Endodermal cell (in vitro differentiated cells): ENCODE results near the gene KRTCAP2. TPM values are rescaled to one million over a fixed set of nuclear protein-coding genes. Genes with fewer than 3 reads are reported as not detected.

Source experiments
- DNase-seq: peaks from one replicate; pipeline ENCODE4 v3.0.0-alpha.2; 2017
- H3K27ac ChIP-seq: 2 replicates; pipeline ENCODE4 v1.5.1; 2013; ENCODE audit warnings: mild to moderate bottlenecking, low read depth, low read length, moderate library complexity
- H3K27me3 ChIP-seq: 2 replicates; pipeline ENCODE4 v1.6.1; 2013; ENCODE audit warnings: mild to moderate bottlenecking, low read length, moderate library complexity; ENCODE audit not compliant: insufficient read depth, control insufficient read depth, poor library complexity, severe bottlenecking
- H3K36me3 ChIP-seq: 2 replicates; pipeline ENCODE4 v1.7.0; 2013; ENCODE audit warnings: mild to moderate bottlenecking, low read length, moderate library complexity; ENCODE audit not compliant: control insufficient read depth, insufficient read depth
- H3K4me1 ChIP-seq: one replicate; pipeline ENCODE4 v1.7.0; 2013; ENCODE audit warnings: low read length; ENCODE audit not compliant: control insufficient read depth, insufficient read depth
- H3K4me3 ChIP-seq: 2 replicates; pipeline ENCODE4 v1.5.1; 2013; ENCODE audit warnings: mild to moderate bottlenecking, low read length, moderate library complexity
- H3K9ac ChIP-seq: 2 replicates; pipeline ENCODE4 v1.6.1; 2013; ENCODE audit warnings: mild to moderate bottlenecking, low read length, moderate library complexity; ENCODE audit not compliant: poor library complexity, severe bottlenecking; ENCODE audit errors: extremely low read depth
- H3K9me3 ChIP-seq: 2 replicates; pipeline ENCODE4 v1.6.1; 2013; ENCODE audit warnings: mild to moderate bottlenecking, low read length, moderate library complexity; ENCODE audit not compliant: control insufficient read depth
- H3K27ac Mint-ChIP-seq: 2 replicates; pipeline ENCODE4 v1.8.0; 2020; ENCODE audit warnings: mixed read lengths
- H3K27me3 Mint-ChIP-seq: 2 replicates; pipeline ENCODE4 v1.8.0; 2021; ENCODE audit warnings: mild to moderate bottlenecking, mixed read lengths; ENCODE audit not compliant: insufficient read depth
- H3K36me3 Mint-ChIP-seq: 2 replicates; pipeline ENCODE4 v1.8.0; 2020; ENCODE audit warnings: low read depth, mixed read lengths
- H3K4me1 Mint-ChIP-seq: 2 replicates; pipeline ENCODE4 v1.8.0; 2020; ENCODE audit warnings: mixed read lengths
- H3K4me3 Mint-ChIP-seq: 2 replicates; pipeline ENCODE4 v1.8.0; 2020; ENCODE audit warnings: mild to moderate bottlenecking, moderate library complexity, mixed read lengths
- H3K9me3 Mint-ChIP-seq: 2 replicates; pipeline ENCODE4 v1.8.0; 2020; ENCODE audit warnings: mild to moderate bottlenecking, mixed read lengths
- WGBS, 2 experiments: methylation state at CpG; one replicate each; pipeline versions ENCODE4 v1.1.5 to v1.1.7; 2013; ENCODE audit warnings: missing lambda C conversion rate in 2 of 2, mixed read lengths in 1 of 2; ENCODE audit not compliant: insufficient coverage in 1 of 2, insufficient read length in 1 of 2; 5-methylcytosine and 5-hydroxymethylcytosine counted together
- total RNA-seq, 2 donors: library from RNA; stranded (reverse); fragmentation: NEBNext Ultra II Directional in 1 of 2; extraction: Animal tissue kit (Norgen Biotek cat#: 25700) in 1 of 2; gene quantifications; 2 replicates in 1 of 2; 3 replicates in 1 of 2; pipeline ENCODE4 v1.2.1, GENCODE V29; 2021
- TF ChIP-seq, protein P1 (sequence below): fragments of 200-600 bp; sonication (generic); conservative IDR thresholded peaks from 2 replicates; pipeline ENCODE4 v1.5.0; 2021; ENCODE audit warnings: antibody characterized with exemption, mild to moderate bottlenecking

The KRTCAP2 gene
- total RNA-seq, 2 donors from 2014 or later: 143 to 152 TPM

DNA sequence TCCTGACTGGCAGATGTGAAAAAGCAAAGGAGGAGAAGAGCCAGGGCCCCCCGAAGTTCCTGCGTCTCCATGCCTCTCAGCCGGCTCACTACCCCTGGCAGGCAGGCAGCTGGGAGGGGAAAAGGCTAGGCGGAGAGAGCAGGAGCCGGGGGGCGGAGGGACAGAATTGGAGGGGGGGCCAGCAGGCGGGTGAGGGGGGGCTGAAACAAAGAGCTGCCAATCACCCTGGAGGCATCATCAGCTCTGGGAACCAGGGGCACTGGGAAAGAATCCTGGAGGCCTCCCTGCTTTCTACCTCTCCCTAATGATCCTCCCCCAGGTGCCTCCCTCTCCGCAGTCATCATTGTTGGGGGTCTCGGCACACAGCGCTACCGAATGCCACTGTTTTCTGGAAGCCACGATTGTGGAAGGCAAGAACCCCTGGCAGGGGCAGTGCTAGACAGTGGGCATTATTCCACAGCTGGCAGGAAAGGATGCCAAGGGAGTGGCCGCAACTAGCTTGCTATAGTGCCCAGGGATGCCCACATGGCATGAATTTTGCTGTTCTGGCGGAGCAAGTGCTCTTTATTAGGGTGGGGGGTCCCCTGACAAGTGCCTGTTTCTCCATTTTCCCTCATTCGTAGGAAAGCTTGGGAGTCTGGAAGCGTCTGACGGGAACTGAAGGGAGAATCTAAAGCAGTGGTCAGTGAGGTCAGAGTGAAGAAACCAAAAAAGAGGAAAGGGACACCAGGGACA lies 34.9 kb upstream of the KRTCAP2 start, which contains the start of gene THBS3:
THBS3 (minus strand) TSS at position 92 of the 735 bp plus-strand sequence; CDS start at position 71, 21 bp downstream.
- TF ChIP-seq, protein P1, sequence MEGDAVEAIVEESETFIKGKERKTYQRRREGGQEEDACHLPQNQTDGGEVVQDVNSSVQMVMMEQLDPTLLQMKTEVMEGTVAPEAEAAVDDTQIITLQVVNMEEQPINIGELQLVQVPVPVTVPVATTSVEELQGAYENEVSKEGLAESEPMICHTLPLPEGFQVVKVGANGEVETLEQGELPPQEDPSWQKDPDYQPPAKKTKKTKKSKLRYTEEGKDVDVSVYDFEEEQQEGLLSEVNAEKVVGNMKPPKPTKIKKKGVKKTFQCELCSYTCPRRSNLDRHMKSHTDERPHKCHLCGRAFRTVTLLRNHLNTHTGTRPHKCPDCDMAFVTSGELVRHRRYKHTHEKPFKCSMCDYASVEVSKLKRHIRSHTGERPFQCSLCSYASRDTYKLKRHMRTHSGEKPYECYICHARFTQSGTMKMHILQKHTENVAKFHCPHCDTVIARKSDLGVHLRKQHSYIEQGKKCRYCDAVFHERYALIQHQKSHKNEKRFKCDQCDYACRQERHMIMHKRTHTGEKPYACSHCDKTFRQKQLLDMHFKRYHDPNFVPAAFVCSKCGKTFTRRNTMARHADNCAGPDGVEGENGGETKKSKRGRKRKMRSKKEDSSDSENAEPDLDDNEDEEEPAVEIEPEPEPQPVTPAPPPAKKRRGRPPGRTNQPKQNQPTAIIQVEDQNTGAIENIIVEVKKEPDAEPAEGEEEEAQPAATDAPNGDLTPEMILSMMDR: no peak
- Histone ChIP-seq H3K9me3 (no peaks in the 10 kb centered on the region), H3K27ac (peak within 1 kb of the TSS; percentile 99), H3K9ac (peak within 1 kb of the TSS; percentile 99), H3K4me1 (peaks cover 5% of the 10 kb centered on the region), H3K36me3 (peaks cover 9% of the 10 kb centered on the region), H3K27me3 (no peaks in the 10 kb centered on the region), H3K4me3 (peak within 1 kb of the TSS; percentile 93)
- Mint-ChIP-seq H3K4me3 (peak within 1 kb of the TSS; percentile 89), H3K4me1 (peaks cover 24% of the 10 kb centered on the region), H3K27me3 (peaks cover 1% of the 10 kb centered on the region), H3K36me3 (peaks cover 14% of the 10 kb centered on the region), H3K9me3 (no peaks in the 10 kb centered on the region), H3K27ac (peak within 1 kb of the TSS; percentile 94)
- 11 to 18% methylated on average over 12 to 17 of the region's 17 CpGs for WGBS, 2 experiments
- peak; percentile 78 for DNase-seq

DNA sequence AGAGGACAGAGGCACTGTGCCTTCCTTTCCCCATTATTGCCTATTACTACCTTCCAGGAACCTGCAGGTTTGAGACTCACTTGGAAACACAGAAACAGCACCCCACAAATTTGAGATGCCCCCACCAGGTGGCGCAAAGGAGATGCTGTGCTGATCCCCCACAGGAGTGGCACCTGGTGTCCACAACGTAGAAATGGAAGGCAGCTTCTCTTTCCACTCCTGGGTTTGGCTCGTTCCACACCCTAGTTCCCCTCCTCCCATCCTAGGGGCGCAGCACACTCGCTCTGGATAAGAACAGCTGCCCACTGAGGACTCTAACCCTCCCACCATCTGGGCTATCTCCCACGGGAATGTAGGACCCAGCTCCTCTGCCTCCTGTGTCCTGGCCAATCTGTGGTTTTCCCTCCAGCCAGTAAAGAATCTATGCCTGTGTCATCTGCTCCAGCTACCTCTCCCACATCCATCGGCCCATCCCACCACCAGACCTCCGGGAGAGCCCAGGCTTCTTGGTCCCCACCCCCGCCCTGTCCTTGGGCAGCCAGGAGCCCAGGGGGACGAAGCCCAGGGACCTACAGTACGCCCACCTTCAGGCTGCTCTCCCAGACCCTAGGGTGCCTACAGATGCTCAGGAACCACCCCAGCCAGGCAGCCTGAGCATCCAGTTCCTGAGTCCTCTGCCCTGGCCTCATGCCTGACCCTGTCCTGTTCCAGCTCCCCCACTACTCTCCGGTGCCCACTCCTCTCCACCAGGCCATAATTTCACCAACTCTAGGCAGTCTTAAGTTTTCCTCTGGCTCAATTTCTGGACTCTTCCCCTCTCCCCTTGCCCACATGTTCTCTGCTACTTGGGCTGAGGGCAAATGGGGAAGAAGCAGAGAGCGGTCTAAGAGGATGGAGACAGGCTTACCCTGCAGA lies 34.0 kb upstream of the KRTCAP2 start:
- peak overlapping the region; percentile 20 for H3K27ac Mint-ChIP-seq
- peaks cover 1% of the 10 kb centered on the region for H3K27me3 Mint-ChIP-seq
- no peaks in the 10 kb centered on the region for H3K9me3 ChIP-seq
- H3K4me1 ChIP-seq: peaks cover 5% of the 10 kb centered on the region
- peak overlapping the region; percentile 99 for H3K27ac ChIP-seq
- H3K36me3 Mint-ChIP-seq: peaks cover 19% of the 10 kb centered on the region
- WGBS, 2 experiments: 12 to 31% methylated on average over 8 to 13 of the region's 13 CpGs
- peak; percentile 97 for DNase-seq
- peaks cover 24% of the 10 kb centered on the region for H3K4me1 Mint-ChIP-seq
- H3K27me3 ChIP-seq: no peaks in the 10 kb centered on the region
- peaks cover 9% of the 10 kb centered on the region for H3K36me3 ChIP-seq
- peak overlapping the region; percentile 99 for H3K9ac ChIP-seq
- peak overlapping the region; percentile 93 for H3K4me3 ChIP-seq
- TF ChIP-seq, protein P1: peak; percentile 92
- no peaks in the 10 kb centered on the region for H3K9me3 Mint-ChIP-seq
- H3K4me3 Mint-ChIP-seq: peak overlapping the region; percentile 89

DNA sequence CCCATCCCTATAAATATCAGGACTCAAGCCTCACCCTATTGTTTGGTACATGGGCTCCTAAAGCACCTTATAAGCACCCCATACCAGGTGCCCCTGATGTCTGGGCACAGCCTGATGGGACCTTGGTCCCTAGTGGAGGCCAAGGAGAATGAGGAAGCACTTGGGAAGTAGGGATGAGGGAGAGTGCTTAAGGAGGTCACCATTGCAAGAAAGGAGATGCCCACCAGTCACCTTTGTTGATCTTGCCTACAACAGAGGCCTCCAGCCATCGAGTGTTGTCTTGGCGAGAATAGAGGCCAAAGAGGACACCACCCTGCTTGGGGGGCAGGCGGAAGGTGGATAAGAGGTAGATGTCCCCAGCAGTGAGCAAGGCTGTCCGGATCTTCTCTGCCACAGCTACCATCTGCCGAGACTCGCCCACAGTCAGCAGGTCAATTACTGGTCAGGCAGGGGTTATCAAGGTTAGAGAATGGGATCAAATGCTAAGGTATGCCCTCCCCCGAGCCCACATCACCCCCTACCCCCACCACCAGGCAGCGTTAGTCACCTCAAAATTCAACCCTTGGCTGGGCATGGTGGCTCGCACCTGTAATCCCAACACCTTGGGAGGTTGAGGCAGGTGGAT lies 33.0 kb upstream of the KRTCAP2 start:
- Histone ChIP-seq H3K9me3 (no peaks in the 10 kb centered on the region), H3K36me3 (peaks cover 9% of the 10 kb centered on the region), H3K27ac (no peak overlapping the region), H3K27me3 (no peaks in the 10 kb centered on the region), H3K9ac (no peak overlapping the region), H3K4me1 (peaks cover 5% of the 10 kb centered on the region), H3K4me3 (no peak overlapping the region)
- Mint-ChIP-seq H3K36me3 (peaks cover 24% of the 10 kb centered on the region), H3K27me3 (peaks cover 1% of the 10 kb centered on the region), H3K4me3 (no peak overlapping the region), H3K9me3 (no peaks in the 10 kb centered on the region), H3K27ac (no peak overlapping the region), H3K4me1 (peaks cover 24% of the 10 kb centered on the region)
- no peak for DNase-seq
- TF ChIP-seq, protein P1: no peak
- WGBS, 2 experiments: 84 to 94% methylated on average over 3 to 9 of the region's 9 CpGs
